Dedifferentiated amniotic fluid mesenchymal stem cell (primary cell): ENCODE measurements around the gene APOB.
"Not testable (repeated sequence)": the region's sequence is repeated elsewhere in the genome, so short reads cannot be mapped to it uniquely, and the experiment has no call there.

Source experiments
- DNase-seq: peaks from one replicate; pipeline ENCODE4 v3.0.0-alpha.2; 2016; ENCODE audit errors: extremely low spot score

The APOB gene

DNA sequence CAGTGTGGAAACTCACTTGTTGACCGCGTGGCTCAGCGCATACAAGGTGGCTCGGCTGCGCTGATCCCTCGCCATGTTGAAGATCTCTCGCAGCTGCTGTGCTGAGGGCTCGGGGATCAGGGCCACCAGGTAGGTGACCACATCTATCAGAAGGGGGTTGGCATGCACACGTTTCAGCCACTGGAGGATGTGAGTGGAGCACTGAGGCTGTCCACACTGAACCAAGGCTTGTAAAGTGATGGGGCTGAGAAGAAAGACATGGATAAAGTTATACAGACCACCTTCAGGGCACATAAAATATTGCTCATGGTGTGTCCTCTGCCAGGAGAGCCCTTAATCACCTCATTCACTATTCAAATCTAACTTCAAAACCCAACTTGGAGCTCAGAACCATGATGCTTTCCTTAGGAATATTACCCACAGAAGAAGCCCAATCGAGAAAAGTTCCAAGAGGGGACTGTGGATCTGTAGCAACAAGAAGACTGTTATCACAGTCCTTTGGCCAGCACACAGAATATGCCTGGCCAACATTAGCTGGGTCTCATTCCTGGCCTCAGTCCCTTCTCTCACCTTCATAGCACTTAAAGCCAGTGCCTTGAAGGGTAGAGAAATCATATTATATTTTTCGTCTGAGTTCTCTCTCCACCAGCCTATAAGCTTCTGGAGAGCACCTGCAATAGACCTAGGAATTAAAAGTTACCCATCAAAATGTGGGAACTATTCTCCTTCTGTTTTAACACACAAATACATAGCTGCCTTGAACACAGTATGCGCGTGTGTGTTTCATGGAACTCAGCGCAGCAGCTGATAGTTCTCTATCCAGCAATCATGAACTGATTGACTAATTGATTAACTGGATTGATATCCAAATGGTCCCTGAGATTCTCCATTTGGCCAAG, 11.3 kb downstream of the APOB start:
- no peak for DNase-seq

GRCh38 chr2:21030983-21031968, 12.6 kb downstream of the APOB start:
- DNase-seq, result no peak

DNA sequence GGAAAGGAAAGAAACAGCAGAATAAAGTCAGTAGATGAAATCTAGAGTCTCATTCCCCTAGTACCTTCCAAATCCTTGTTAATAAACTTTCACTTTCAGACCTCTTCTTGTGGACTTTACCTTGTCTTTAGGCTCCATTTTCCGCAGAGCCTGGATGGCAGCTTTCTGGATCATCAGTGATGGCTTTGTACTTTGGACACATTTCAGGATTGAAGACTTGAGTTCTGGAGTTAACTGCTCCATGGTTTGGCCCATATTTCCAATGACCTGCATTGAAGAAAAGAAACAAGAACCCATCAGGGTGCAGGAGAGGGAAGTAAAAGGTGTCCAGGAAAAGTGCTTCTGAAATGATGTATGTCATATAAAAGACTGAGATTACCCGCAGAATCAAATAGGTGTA, 14.4 kb downstream of the APOB start:
- no peak for DNase-seq

DNA sequence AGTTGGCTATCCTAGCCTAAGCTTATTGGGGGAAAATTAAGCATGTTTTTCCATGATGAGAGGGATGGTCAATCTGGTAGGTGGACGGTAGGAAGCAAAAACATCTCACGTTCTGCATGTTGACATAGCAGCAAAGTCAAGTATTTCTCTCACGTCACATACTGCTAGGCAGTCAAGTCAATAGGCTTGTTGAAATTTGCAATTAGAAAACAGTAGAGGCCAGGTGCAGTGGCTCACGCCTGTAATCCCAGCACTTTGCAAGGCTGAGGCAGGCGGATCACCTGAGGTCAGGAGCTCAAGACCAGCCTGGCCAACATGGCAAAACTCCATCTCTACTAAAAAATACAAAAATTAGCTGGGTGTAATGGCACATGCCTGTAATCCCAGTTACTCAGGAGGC, 14.9 kb downstream of the APOB start:
- DNase-seq, result not testable (repeated sequence)

- no peak for DNase-seq
Observed at GRCh38 chr2:21028021-21028947, 15.6 kb downstream of the APOB start.

GRCh38 chr2:21026479-21027282, 17.2 kb downstream of the APOB start:
- DNase-seq, result no peak

DNA sequence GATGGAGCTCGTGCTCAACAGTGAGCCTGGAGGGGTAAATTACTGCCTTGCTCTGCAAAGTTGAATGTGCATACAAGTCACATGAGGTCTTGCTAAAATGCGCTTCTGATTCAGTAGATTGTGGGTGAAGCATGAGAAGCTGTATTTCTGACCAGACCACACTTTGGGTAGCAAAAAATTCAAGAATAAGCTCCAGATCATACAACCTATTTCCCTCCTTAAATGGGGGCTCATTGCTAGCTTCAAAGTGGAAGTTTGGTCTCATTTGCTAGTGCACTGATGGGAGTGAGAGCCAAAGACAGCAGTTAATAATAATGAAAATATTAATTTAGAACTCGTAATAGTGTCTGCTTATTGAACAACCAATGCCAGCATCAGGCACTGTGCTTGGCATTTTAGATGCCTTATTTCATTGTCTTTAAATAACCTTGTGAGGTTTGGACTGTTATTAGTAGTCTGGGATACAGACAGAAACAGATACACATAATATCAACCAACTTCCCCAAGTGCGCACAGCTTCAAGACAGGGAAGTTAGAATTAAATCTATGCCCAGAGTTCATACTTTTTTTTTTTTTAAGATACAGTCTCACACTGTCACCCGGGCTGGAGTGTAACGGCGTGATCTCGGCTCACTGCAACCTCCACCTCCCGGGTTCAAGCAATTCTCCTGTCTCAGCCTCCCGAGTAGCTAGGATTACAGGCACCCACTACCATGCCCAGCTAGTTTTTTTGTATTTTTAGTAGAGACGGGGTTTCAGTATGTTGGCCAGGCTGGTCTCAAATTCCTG, 18.0 kb downstream of the APOB start:
- no peak for DNase-seq

GRCh38 chr2:21024722-21025389, 19.0 kb downstream of the APOB start:
- no peak for DNase-seq

GRCh38 chr2:21024198-21024597, 19.7 kb downstream of the APOB start:
- DNase-seq, result no peak

DNA sequence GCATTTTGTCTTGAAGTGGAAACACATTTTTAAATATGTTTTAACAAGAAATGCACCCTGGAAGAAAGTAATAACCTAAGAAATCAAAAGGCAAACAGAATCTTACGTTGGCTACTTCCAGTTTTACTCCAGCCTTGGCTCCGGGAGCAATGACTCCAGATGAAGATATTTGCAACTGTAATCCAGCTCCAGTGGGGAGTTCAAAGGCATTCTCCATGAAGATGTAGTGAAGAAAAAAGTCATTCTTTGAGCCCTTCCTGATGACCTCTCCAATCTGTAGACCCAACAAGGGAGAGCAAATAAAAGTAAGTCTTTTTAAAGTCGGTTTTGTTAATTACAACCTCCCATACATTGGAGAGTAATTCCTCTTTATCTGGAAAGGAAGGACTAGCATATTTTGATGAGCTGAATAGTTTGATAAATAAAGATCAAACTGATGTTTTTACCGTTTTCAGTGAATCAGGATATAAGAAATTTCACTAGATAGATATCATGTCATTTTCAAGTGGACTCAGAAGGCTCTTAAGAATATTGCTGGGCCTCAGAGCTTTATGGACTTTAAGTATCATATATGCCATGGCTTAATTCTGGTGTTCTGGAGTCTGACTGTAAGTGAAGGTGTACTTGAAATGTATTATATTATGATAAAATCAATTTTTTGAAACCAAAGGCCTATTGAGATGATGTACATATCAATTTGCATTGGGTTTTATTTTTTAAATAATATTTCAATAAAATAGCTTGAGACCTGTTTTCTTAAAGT, 20.3 kb downstream of the APOB start:
- DNase-seq, result no peak

- no peak for DNase-seq
Observed at GRCh38 chr2:21022792-21023367, 21.0 kb downstream of the APOB start.

DNA sequence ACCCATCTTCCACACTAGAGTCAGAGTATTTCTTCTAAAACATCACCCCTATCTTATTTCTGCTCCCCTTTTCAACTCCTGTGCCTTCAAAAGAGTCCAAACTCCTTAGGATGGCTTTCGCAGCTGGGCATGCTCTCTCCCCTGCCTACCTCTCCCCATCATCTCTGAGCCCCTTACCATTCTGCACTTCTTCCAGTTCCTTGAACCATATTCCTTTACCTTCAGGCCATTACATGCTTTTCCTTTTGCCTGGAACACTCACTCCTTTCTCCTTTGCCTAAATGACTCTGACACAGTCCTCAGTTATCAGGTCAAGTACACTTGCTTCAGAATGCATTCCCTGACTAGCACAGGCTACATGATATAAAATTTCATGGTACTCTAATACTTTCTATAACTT, 22.4 kb downstream of the APOB start:
- no peak for DNase-seq

- DNase-seq, result no peak
Observed at GRCh38 chr2:21020668-21021288, 23.1 kb downstream of the APOB start.

GRCh38 chr2:21020031-21020667, 23.7 kb downstream of the APOB start:
- DNase-seq, result no peak

DNA sequence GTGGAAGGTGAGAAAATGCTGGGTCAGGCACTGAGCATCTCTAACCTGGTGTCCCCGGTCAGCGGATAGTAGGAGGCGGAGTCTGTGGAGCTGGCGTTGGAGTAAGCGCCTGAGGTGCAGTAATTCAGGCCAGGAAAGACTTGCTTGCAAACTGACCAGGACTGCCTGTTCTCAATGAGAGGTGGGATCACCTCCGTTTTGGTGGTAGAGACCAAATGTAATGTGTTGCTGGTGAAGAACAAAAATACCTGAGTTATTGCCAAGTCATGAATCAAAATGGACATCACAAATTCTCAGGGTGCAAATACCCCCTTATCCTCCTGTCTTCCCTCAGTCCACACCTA, 24.2 kb downstream of the APOB start:
- no peak for DNase-seq

DNA sequence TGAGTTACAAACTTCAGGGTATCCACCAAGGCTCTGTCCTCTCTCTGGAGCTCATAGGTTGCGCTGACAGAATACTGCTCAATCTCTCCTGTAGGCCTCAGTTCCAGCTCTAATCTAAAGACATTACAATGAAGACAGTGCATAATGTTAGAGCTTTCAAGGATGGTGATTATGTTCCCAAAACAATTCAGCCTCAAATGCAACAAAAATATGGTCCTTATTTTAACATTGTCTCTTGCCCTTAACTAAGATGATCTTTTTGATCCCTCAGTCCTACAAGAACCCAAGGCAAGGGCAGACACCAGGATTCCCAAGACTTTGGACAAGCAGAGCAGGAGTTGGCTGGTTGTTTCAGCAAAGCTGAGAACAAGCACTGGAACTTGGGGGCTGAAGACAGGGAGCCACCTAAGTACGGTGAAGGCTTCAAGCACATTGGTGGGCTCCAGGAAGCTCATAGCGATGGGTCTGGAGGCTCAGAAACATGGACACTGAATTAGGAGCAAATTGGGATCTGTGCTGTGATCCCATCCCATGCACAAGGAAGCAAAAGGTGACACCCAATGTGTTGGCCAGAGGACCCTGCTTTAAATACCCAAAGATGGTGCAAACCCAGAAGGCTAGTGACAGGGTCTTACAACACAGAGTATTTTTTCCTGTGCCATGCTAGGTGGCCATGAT, 24.7 kb downstream of the APOB start:
- no peak for DNase-seq

GRCh38 chr2:21018290-21018689, 25.6 kb downstream of the APOB start:
- no peak for DNase-seq
